Esophagus mucosa (tissue), 1 donor: ENCODE results near the gene PDZD2. TPM values are rescaled to one million over a fixed set of nuclear protein-coding genes. Genes with fewer than 3 reads are reported as not detected.
"Not testable (repeated sequence)": the region's sequence is repeated elsewhere in the genome, so short reads cannot be mapped to it uniquely, and the experiment has no call there.

Experiments
- ATAC-seq: fragments of 200-7000 bp; cut with Tn5 transposase; one replicate; pipeline ENCODE4 v1.9.1; 2020
- total RNA-seq: library from RNA; stranded (reverse); gene quantifications from one replicate; pipeline ENCODE4 v1.2.4, GENCODE V29; 2023
- donor health status: DM: yes; HTN: yes; CAD: no.

Gene PDZD2
- total RNA-seq, 1 donor from 2014 or later, result 20.8 TPM

DNA sequence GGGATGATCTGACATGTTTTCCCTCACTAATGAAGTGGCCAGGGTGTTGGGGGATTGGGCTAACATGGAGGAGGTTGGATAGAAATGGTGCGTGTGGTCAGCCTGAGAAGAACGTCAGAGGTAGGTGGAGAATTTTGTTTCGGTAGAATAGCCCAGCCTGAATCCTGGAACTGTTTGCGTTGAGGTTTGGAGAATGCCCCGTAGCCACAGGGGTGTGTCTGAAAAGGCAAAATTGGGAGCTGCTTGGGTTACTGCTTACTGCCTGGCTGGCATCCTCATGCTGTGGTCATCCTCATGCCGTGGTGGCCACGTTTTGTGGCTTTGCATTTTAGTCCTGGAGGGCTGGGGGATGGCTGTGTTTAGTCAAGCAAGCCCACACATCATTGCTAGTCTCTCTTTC lies 298.3 kb downstream of the PDZD2 start:
- ATAC-seq, result no peak

DNA sequence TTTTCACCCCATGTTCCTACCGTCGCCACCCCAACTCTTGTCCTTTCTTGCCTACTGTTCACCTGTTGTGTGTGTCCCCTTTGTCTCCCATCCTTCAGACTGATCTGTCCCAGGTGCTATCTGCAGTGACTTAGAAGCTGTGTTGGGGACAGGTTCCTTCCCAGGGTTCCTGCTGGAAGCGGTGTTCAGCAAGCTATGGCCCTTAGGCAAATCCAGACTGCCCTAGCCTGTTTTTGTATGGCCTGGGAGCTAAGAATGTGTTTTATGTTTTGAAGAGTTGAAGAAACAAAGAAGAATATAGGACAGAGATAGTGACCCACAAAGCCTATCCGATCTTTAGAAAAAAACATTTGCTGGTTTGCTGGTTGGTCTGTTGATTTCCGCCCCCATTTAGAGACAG lies 298.8 kb downstream of the PDZD2 start:
- ATAC-seq, result no peak

DNA sequence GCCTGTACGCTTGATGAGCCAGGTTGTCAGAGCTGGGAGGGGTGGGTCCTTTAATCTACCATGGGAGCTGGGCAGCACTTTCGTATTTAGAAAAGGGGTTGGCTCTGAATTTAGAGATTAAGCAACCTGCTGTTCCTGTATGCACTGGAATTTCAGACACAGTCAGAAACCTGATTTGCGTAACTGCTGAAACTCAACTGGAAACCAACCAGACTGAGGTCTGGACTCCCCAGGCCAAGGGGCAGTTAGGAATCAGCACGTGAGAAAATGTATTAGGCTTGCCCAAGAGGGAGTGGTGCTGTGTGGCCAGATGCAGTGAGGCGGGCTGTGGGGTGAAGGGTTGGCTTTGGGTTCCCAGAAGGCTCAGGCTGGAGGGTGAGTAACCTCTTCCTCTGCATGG lies 300.2 kb downstream of the PDZD2 start:
- peak; percentile 87 for ATAC-seq

DNA sequence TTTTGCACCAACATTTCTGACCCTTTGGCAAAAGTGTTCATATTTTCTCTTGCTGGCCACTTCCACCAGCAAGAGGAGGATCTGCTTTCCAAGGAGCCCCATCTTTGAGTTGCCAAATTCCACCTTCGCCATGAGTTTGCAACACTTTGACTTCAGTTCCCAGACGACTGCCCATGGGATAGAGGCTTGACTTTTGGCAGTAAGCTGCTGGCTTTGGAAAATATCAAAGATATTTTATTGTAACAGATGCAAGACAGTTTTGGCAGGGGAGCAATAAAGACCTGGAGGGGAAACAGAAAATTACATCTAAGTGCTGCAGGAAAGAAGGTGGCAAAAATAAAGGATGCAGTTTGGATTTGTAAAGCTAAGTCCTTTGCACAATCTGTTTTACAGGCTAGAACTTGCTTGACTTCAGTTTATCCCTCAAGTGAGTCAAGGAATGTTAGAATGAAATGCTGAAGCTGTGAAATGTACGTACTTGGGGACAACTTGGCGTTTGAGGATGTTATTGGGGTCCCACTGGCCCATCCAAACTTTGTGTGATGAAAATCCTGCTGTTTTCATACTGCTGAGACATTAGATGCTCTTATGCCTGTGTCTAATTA lies 302.3 kb downstream of the PDZD2 start:
- ATAC-seq, result peak; percentile 18

DNA sequence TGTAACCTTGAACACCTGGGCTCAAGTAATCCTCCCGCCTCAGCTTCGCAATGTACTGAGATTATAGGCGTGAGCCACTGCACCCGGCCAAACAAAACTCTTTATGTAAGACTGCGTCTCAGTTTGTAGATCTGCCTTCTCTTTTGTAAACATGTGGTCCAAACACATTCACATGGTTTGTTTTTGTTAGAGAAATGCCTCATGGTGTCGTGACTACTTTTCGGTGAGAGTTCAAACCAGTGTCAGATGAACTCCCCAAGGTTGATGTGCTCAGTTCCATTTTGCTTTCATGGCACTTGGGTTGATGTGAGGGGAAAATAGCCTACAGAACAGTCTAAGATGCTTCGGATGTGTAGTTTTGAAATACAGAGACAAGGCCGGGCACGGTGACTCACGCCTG lies 303.6 kb downstream of the PDZD2 start:
- peak; percentile 12 for ATAC-seq

DNA sequence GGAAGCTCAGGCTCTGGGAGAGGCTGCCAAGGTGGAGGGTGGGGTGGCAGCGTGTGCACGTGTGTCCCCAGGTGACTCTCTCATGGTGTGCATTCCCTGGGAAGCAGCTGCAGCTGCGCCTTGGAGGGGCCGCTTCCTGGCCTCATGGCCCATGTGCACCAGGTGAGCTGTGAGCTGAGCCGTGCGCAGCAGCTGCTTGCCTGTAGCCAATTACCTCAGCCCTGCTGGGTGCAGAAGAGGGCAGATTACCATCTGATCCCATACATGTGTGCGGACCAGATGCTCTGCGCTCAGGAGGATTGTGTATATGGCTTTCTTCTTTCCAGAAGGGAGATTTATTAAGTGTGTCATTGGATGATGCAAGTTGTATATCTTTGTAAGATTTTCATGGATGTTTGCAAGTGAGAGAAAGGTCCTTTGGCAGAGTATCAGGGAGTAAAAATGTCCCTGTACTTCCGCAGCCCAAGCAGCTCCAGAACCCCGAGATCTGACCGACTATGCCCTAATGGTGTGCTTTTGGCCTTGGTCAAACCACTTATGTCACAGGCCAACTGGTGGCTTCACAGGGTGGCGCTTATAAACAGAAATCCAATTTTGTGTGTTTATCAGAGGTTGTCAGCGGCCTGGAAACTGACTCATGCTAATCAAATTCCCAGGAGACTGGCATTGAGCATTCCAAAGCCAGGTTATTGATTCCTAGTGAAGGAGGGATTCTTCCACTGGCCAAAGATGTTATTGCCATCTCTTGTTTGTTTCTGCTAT lies 305.9 kb downstream of the PDZD2 start:
- peak; percentile 34 for ATAC-seq

DNA sequence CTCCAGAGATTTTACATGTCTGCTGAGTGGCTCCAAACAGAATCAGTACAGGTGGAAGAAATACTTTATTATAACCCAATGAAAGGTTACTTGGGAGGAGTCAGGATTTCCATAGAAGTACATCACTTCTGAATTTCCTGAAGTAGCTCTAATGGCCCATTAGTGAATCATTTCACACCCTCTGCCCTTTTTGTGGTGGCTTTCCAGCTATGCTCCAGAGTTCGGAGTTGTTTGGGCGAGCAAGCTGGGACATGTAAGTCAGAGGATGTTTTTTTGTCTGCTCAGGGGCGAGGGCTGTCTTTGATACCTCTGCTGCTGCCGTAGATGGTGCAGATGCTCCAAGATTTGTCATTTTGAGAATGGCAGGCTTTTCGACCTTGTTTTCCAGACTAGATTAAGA lies 309.1 kb downstream of the PDZD2 start:
- ATAC-seq, result peak; percentile 74

DNA sequence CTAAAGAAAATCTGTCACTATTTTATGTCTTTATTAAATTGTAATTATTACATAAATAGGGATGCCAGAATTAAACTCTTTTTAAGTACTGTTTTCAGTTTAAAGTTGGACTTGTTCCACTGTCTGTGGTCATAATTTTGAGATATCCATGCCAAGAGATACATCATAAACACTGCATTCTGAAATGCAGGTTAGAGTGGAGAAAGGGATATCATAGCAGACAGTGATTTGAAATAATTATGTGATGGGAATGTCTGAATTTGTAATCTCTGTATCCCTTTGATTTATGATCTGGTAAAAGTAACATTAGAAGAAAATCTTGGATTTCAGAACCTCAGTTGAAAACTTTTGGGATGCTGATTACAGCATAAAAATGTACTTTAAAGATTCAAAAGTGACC lies 313.1 kb downstream of the PDZD2 start:
- no peak for ATAC-seq

DNA sequence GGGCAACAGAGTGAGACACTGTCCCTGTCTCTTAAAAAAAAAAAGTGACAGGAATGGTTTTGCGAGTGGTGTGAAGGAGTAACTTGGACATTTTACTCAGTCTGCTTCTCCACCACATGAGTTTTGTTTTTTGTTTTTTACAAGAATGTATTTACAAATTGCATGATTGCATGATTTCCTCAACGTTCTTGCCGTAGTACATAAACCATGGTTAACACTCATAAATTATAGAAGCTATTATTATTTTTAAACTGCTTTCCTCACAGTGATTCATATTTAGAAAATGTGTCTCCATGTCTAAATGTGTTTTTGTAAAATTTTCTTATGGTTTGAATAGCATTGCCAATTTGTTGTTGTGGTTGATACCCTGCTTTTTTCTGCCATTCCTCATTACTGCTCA lies 315.2 kb downstream of the PDZD2 start:
- ATAC-seq, result no peak

DNA sequence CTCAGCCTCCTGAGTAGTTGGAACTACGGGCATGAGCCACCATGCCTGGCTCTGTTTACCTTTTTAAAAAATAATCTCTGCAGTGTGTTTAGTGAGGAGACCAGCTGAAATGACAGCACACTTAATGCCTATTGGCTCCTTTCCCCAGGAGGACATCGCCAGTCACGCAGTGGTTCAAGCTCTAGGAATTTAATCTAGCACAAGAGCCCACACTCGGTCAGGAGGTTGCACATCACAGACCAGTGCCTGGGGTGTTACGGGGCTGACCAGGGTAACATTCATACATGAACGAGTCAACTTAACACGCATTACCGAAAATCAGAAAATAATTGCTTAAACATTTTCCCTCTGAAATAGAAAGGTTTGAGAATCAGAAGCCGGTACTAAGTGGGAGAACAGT lies 318.2 kb downstream of the PDZD2 start:
- ATAC-seq, result no peak

DNA sequence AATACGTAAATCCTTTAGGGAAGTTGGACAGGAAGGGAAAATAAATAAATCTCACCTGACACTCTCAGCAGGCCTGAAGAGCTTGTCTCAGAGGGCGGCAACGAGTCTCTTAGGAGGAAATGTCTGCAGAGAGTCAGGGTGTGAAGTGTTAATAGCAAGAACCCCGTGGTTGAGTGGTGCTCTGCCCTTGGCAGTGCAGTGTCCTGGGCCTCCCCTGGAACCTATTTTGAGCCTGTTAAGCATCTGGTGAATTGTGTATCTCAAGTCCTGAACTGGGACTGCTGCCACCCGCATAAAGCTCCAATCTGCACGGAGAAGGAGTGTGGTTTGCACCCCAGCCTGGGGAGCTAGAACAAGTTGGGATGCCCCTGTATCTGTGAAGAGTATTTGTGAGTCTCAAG lies 323.4 kb downstream of the PDZD2 start:
- ATAC-seq, result peak; percentile 84

DNA sequence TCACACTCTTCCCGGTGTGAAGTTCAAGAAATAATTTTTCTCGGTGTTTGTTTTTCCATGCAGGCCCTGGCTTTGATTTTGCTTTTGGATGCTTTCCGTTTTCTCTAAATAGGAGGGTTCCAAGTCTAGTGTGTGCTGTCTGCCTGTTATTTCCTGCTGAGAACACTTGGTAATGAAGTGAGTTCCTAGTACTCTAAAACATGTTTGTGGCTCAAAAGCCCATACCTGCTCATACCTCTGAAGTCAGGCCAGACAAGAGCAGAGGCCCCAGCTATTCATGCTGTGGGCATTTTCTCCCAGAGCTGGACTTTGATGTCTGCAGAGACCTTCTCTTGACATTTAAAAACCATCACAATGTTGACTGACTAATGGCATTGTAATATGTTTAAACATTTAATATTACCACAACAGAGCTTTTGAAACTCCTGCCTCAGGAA lies 324.0 kb downstream of the PDZD2 start:
- no peak for ATAC-seq

DNA sequence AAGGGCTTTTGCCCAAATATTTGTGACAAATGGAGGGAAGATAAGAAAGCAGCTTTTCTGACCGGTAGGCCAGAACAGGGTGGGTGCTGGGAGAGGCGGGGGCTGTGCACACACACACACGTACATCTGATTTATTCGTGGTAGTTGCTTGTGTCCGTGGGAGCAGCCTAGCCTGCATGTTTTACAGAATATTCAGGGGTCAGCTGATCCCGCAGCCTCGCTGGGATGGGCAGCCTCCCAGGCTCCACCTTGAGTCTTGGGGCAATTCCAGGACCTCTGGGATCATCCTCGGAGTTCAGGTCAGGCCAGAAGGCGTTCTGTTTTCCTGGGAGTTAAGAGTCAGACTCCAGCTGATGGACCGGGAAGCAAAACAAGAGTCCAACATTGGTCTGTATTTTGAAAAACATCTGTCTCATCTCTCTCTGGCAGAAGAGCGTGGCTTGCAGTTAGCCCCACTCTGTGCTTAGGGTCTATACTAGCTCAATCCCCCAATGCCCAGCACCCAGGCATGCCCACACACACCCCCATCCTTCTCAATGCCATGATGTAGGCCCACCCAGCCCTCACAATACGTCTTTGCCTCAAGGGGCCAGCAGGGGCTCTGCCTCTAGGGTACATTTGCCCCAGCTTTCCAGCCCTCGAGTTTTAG lies 324.6 kb downstream of the PDZD2 start:
- ATAC-seq, result no peak

DNA sequence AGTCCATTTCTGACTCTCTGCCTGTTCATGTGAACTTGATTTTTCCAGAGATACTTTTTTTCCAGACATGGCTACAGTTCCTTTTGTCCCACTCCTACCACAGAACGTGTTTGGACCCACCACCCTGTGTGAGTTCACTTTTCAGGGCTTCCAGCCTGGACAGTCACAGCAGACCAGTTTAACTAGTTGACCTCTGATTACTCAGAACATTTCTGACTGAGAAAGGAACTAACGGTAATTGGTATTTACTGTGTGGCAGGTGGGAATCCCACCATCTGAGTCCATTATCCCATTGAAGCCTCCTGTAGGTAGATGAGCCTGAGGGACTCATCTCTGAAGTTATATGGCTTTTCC lies 325.1 kb downstream of the PDZD2 start:
- peak; percentile 46 for ATAC-seq

DNA sequence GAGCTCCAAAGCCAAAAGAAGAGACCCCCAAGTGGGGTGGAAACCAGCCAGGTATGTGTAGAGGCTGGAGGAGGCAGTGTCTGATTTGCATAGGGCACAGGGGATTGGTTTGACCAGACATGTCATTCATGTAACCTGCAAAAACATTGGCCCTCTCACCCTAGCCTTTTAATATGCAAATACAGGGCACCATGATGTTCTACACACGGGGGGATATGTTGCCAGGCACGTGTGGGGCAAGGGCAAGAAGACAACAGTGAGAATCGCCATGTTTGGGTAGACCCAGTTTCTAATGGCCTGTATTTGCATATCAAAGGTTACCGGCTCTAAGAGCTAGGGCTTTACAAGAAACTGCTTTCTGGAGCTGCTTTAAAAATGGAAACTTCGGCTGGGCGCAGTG lies 326.3 kb downstream of the PDZD2 start:
- no peak for ATAC-seq

DNA sequence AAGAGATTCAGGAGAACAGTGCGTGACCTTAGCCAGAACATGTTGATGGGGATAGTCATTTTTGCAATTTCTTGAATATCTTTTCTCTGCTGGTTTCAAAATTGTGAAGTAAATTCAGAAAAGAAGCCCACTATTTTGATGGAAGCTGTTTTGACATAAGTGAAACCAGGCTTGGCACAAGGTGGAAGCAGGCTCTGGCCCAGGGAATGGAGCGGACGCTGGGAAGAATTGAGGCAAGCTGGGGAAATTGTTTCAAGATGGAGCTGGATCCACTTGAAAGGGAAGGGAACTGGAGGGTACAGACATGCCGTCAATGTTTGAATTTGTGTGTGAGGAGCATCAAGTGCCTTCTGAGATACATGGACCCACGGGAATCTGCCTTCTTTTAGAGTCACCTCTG lies 328.0 kb downstream of the PDZD2 start:
- ATAC-seq, result no peak

DNA sequence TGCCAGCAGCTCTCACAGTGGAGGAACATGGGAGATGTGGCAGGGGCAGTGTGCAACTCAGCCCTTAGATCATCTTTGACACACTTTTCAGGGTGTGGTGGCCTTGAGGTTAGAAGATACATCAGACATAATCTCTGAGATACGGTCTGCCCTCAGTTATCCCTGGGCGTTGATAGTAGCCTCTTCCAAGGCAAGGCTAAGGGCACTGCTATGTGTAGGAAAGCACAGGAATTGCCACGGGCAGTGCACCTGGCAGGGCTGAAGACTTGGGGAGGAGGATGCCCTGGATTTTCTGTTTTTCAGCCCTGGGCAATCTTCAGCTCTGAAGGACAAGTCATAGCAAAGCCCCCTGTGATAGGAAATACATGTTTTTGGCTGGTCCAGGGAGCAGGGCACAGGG lies 328.5 kb downstream of the PDZD2 start:
- ATAC-seq, result peak; percentile 60

DNA sequence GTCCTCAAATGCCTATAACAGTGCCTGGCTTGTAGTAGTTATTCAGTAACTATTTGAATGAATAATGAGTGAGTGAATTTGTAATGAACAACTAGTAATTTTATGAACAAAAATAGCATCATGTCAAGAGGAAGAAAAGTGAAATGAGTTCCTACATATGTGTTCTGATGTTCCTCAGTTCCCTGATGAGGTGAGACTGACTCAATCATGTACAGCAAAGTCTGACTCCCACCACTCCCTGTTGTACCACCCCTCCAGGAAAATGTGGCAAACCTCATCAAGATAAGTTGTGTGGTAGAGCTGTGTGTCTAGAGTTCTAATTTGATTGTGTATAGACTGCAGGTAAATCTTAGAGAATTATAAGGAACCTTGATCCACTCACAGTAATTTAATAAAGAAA lies 333.6 kb downstream of the PDZD2 start:
- no peak for ATAC-seq

DNA sequence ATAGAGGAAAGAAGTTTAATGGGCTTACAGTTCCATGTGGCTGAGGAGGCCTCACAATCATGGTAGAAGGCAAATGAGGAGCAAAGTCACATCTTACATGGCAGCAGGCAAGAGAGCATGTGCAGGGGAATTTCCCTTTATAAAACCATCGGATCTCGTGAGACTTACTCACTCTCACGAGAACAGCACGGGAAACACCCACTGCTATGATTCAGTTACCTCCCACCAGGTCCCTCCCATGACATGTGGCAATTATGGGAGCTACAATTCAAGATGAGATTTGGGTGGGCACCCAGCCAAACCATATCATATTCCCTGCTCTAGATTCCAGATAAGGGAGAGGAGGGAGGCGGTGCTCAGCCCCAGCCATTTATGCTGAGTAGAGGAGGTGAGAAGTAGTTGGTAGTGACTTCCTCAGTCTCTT lies 336.3 kb downstream of the PDZD2 start:
- ATAC-seq, result not testable (repeated sequence)

DNA sequence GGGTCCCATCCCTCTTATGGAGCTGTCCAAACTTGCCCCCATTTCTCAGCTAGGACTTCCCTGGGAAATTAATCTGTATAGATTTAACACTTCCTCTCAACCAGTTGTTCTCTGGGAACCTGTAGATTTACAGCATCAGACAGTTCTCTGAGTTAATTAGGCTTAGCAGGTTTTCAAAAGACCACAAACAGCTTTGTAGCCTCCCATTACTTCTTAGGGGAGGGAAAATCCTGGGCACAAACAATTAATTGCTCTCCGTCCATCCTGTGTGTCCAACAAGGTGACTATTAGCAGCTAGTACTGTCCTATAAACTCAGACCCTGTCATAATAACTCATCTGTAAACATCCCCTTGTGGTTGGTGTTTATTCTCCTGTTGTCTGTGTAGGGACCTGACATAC lies 337.2 kb downstream of the PDZD2 start:
- ATAC-seq, result no peak

DNA sequence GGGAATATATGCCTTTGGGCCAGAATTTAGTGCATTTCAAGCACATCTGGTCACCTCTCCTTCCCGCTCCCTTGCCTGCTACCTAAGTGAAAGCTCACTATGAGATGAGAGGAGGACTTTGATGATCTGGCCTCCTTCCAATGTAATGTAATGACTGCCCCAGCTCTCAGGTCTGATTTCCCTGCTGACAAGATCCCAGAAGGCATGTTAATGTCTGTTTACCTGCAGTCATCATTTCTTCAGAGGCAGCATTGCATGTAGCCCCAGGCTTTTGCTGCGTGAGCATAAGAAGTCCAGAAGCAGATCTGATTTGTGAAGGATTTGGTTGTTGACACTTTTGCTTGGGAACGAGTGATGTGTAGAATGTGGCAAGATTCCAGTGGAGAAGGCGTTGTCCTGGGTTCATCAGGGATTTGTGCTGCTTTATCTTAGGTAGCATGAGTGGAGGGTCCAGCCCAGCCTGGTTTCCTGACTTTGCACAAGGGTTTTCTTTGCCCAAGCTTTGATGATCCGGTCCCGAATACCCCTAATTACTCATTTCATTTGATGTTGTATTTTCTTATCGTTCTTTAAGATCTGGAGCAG lies 342.5 kb downstream of the PDZD2 start:
- no peak for ATAC-seq

DNA sequence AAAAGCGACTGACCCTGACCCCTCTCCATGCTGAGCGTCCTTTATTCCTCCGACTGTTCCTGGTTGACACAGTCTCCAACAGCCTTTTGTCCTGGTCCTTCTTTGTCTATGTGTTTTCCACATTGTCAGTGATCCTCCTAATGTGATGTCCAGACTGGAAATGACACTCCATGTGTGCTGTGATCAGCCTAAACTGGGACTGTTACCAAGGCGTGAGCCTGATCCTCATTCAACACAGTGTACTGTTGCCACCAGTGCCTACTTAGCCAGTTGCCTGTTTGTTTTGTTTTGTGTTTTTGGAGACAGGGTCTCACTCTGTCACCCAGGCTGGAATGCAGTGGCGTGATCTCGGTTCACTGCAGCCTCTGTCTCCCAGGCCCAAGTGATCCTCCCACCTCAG lies 343.1 kb downstream of the PDZD2 start:
- ATAC-seq, result no peak

DNA sequence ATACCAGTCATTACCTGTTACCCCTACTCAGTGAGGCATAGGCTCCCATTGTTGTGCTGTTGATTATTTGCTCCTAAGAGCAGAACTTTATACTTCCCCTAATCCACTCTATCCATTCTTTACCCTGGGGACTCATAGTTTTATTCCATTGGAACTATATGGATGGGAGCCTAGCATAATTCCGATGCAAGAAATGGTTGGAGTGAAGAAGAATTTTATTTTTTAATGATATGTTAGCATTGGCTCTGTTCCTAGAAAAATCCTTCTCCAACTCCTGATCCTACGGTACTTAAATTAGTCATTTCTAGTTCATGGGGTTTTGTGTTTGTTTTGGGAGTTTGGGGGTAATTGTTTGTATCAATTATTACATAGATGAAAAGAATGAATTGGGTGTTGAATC lies 343.7 kb downstream of the PDZD2 start:
- ATAC-seq, result no peak

DNA sequence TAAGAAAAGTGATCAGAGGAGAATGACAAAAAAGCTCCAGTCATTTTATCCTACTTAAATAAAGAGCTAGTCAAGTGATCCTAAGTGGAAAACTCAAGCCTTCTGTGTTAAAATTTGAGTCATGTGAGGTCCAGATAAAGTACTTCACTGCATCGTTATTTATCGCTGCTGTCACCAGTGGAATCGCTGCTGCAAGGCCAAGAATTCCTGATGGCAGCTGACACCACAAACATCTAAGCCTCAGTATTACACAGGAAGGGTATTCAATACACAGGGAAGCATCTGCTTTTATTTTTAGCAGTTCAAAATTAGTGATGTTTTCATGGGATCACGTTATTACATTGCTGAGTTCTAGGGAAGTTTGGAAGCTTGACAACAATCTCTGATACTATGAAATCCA lies 344.9 kb downstream of the PDZD2 start:
- no peak for ATAC-seq
